Measurements from ENCODE around the gene EIF2B2. TPM values are rescaled to one million over a fixed set of nuclear protein-coding genes. Genes with fewer than 3 reads are reported as not detected.

EIF2B2 gene
- total and polyA plus RNA-seq, 2 of the 13 experiments (the other 11 are each of a cell fraction or from before 2014, with no cell fraction given): 54.4 to 78.6 TPM

GRCh38 chr14:74979442-74980397 lies 23.0 kb upstream of the EIF2B2 start:
- Histone ChIP-seq H3K4me2 (ENCODE audit: low read depth, low read length) (peak overlapping the region; percentile 64), H3K9ac (ENCODE audit: insufficient read depth, low read depth, low read length) (peak overlapping the region; percentile 25; the same call in 1 of the 2 replicates), H3K4me3 (replicated peaks in 1 of 3; ENCODE audit: insufficient read depth in 1 of 3, low read depth in 2 of 3, low read length in 3 of 3) (peak overlapping the region in 2 of 3 experiments; percentile 22 to 39; a peak in 1 of 6 replicates), H3K9me3 (ENCODE audit: low read length) (no peaks in the 10 kb centered on the region), H3K79me2 (ENCODE audit: insufficient read depth, low read length) (no peaks in the 10 kb centered on the region), H3K36me3 (replicated peaks in 1 of 2; ENCODE audit: control insufficient read depth in 1 of 2, insufficient read depth in 2 of 2, low read length in 2 of 2) (no peaks in the 10 kb centered on the region), H3K27ac (ENCODE audit: extremely low read length, insufficient read depth, low read length) (no peak overlapping the region), H2AFZ (ENCODE audit: low read length) (no peak overlapping the region), H3K27me3 (ENCODE audit: control insufficient read depth in 1 of 2, insufficient read depth in 2 of 2, low read length in 2 of 2) (peaks cover 1 to 49% of the 10 kb centered on the region in 2 experiments; a peak in 4 of 5 replicates), H3K4me1 (ENCODE audit: insufficient read depth, low read length) (peaks cover 28% of the 10 kb centered on the region), H4K20me1 (ENCODE audit: insufficient read depth, low read length) (no peaks in the 10 kb centered on the region)
- in situ Hi-C loops (cut with HindIII; ENCODE audit: extremely low pct_ligation_motif_present, low pct_unique_long_range_greater_than_20kb) (no loop called here), intact Hi-C loops (cut with micrococcal nuclease; ENCODE audit: unreplicated experiment) (no loop called here)
- FAIRE-seq (no peak), ATAC-seq (peak; percentile 83), DNase-seq (ENCODE audit: low spot score) (no peak)
- no TSS peak for BruUV-seq (replicated peaks)
- ChIA-PET POLR2A (interaction anchor here (0.5 to 1.4 kb wide), 7 partner anchors 11 to 265 kb away, joined by 3 to 4 read pairs (median 3); partner anchors contain the start of genes PGF and ZC2HC1C), CTCF (ENCODE audit: low intra/inter-chr PET ratio, low total read pairs) (no interaction called here)
- 46% methylated on average over 11 of the region's 23 CpGs for WGBS (ENCODE audit: low lambda C conversion rate)
- TF ChIP-seq RBM39 (IDR thresholded peaks at IDR 0.05; ENCODE audit: low read depth, low read length, poor library complexity, severe bottlenecking): no peak
- TF ChIP-seq RNF2 (conservative IDR thresholded peaks at IDR 0.05; ENCODE audit: low read depth): peak; percentile 44; the same call in 1 of the 2 replicates
- peak; percentile 26; the same call in 1 of the 2 replicates for TF ChIP-seq KDM2A (CRISPR knock-in tag; IDR thresholded peaks at IDR 0.05; ENCODE audit: borderline replicate concordance, low read depth)
- TF ChIP-seq, protein P1, sequence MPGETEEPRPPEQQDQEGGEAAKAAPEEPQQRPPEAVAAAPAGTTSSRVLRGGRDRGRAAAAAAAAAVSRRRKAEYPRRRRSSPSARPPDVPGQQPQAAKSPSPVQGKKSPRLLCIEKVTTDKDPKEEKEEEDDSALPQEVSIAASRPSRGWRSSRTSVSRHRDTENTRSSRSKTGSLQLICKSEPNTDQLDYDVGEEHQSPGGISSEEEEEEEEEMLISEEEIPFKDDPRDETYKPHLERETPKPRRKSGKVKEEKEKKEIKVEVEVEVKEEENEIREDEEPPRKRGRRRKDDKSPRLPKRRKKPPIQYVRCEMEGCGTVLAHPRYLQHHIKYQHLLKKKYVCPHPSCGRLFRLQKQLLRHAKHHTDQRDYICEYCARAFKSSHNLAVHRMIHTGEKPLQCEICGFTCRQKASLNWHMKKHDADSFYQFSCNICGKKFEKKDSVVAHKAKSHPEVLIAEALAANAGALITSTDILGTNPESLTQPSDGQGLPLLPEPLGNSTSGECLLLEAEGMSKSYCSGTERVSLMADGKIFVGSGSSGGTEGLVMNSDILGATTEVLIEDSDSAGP (CRISPR knock-in tag; IDR thresholded peaks at IDR 0.05; ENCODE audit: borderline replicate concordance): 0 out of 2 replicates have a peak, but pooled peaks have one; percentile 29
- TF ChIP-seq ZNF343 (CRISPR knock-in tag; IDR thresholded peaks at IDR 0.05): no peak
- TF ChIP-seq, protein P2, sequence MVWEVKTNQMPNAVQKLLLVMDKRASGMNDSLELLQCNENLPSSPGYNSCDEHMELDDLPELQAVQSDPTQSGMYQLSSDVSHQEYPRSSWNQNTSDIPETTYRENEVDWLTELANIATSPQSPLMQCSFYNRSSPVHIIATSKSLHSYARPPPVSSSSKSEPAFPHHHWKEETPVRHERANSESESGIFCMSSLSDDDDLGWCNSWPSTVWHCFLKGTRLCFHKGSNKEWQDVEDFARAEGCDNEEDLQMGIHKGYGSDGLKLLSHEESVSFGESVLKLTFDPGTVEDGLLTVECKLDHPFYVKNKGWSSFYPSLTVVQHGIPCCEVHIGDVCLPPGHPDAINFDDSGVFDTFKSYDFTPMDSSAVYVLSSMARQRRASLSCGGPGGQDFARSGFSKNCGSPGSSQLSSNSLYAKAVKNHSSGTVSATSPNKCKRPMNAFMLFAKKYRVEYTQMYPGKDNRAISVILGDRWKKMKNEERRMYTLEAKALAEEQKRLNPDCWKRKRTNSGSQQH (CRISPR knock-in tag; IDR thresholded peaks at IDR 0.05; ENCODE audit: low read depth): no peak
- TF ChIP-seq SAP130 (CRISPR knock-in tag; IDR thresholded peaks at IDR 0.05; ENCODE audit: low read depth): peak; percentile 32
- TF ChIP-seq, protein P3, sequence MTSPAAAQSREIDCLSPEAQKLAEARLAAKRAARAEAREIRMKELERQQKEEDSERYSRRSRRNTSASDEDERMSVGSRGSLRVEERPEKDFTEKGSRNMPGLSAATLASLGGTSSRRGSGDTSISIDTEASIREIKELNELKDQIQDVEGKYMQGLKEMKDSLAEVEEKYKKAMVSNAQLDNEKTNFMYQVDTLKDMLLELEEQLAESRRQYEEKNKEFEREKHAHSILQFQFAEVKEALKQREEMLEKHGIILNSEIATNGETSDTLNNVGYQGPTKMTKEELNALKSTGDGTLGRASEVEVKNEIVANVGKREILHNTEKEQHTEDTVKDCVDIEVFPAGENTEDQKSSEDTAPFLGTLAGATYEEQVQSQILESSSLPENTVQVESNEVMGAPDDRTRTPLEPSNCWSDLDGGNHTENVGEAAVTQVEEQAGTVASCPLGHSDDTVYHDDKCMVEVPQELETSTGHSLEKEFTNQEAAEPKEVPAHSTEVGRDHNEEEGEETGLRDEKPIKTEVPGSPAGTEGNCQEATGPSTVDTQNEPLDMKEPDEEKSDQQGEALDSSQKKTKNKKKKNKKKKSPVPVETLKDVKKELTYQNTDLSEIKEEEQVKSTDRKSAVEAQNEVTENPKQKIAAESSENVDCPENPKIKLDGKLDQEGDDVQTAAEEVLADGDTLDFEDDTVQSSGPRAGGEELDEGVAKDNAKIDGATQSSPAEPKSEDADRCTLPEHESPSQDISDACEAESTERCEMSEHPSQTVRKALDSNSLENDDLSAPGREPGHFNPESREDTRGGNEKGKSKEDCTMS (CRISPR knock-in tag; conservative IDR thresholded peaks at IDR 0.05): no peak
- 0 out of 2 replicates have a peak, but pooled peaks have one; percentile 49 for TF ChIP-seq ZNF800 (CRISPR knock-in tag; IDR thresholded peaks at IDR 0.05)
- no peak for TF ChIP-seq ZFP36L1 (CRISPR knock-in tag; IDR thresholded peaks at IDR 0.05)
- TF ChIP-seq BORCS8-MEF2B (CRISPR knock-in tag; IDR thresholded peaks at IDR 0.05): no peak
- no peak for TF ChIP-seq ZMAT3 (CRISPR knock-in tag; conservative IDR thresholded peaks at IDR 0.05)
- TF ChIP-seq ZFX (CRISPR knock-in tag; IDR thresholded peaks at IDR 0.05; ENCODE audit: low read depth): peak; percentile 84
- TF ChIP-seq MAFG (CRISPR knock-in tag; IDR thresholded peaks at IDR 0.05): no peak

Data from HepG2 (cell line).